HG02970 (cell line): Measurements from ENCODE around the gene XXYLT1.

Experiments used
- ATAC-seq: cut with Tn5 transposase; IDR thresholded peaks from one replicate; pipeline ENCODE4 v1.9.1; 2021; ENCODE audit warnings: mild to moderate bottlenecking, moderate library complexity, moderate number of reproducible peaks; ENCODE audit not compliant: unreplicated experiment, low FRiP score

The XXYLT1 gene

GRCh38 chr3:195251336-195252065 is 19.5 kb downstream of the XXYLT1 start:
- ATAC-seq: no peak

DNA sequence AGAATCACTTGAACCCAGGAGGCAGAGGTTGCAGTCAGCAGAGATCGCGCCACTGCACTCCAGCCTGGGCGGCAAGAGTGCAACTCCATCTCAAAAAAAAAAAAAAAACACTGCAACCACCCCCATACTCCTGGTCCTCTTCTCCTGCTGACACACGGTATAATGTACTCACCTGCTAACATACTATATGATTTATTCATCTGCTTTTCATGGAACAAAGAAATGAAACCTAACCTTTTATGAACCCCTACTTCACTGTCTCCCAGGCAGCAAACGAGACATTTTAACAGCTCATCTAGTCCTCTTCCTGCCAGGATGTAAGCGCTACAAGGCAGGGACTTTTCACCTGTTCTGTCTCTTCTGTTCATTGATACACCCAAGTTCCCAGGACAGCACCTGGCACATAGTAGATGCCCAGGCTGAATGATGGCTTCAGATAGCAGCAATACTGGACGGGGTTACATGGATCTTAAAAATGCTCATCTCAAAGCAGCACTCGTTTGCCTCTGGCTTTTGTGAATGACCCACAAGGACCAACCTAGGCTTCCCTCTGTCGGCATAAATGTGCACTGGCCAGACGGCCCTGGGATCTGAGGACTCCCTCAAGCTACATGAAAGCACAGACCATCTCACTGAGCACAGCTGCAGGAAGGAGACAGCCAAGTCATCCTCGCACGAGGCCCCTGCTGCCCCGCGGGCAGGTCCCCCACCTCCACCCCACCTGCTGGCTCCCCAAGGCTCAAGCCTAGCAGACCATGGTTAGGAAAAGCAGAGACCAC is 20.3 kb downstream of the XXYLT1 start:
- no peak for ATAC-seq

- no peak for ATAC-seq
These were observed 21.0 kb downstream of the XXYLT1 start for GRCh38 chr3:195249858-195250464.

GRCh38 chr3:195249057-195249770 is 21.7 kb downstream of the XXYLT1 start:
- ATAC-seq: no peak

- no peak for ATAC-seq
These were observed 22.7 kb downstream of the XXYLT1 start for GRCh38 chr3:195248281-195248680.

- no peak for ATAC-seq
These were observed 23.1 kb downstream of the XXYLT1 start for GRCh38 chr3:195247863-195248189.

GRCh38 chr3:195247086-195247862 is 23.7 kb downstream of the XXYLT1 start:
- no peak for ATAC-seq

DNA sequence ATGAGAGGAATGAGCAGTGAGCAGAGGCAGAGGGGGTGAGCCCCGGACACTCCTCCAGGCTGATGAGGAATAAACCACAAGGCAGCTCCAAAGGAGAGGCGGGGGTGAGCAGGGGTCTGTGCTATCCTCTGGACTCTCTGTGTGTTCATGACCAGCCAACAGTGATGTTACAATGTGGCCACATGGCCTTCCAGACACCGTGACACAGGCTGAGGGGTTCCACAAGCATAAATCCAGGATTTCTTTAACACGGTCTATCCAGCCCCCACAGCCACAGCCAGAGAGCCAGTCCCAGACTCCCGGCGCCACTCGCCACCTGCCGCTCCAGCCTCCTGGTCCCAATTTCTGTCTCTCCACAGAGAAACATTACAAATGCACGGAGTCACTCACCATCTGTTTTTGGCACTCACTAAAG is 24.4 kb downstream of the XXYLT1 start:
- ATAC-seq: no peak

DNA sequence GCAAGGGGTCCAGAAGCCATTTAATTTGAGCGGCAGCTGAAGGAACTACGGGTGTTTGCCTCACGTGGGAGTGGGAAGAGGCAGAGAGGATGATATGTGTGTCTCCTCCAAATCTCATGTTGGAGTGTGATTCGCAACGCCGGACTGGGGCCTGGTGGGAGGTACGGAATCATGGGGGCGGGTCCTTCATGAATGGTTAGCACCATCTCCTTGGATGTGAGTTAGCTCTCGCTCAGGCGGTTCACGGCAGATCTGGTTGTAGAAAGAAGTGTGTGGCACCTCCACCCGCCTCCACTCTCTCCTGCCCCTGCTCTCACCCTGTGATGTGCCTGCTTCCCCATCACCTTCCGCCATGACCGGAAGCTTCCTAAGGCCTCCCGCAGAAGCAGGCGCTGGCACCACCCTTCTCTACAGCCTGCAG is 25.4 kb downstream of the XXYLT1 start:
- no peak for ATAC-seq

DNA sequence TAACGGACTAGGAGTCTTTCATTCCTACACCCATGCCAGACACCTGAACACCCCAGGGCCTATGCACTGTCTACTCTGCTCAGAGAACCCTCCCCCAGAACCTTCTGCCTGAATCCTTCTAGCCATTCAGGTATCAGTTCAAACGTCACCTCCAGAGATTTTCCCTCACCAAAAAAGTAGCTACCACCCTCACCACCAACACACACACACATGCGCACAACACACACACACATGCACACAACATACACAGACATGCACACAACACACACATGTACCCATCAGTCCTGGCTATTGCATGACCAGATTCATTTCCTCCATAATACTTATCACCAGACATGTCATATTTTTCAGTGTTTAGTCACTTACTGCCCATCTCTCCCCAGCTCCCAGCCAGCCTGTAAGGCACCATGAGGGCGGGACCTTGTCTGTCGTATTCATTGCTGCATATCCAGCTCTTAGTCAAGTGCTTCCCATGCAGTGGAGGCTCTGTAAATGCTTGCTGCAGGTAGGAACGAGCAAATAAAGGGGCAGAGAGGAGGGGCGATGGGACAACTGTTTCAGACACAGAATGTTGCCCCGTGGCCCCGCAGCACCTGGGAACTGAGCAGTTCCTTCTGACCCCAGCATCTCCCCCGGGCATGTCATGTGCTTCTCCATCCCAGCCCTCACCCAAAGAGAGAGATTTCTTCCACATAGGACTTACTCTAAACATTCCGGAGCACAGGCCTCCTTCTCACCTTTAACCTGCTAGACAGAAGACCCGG is 29.2 kb downstream of the XXYLT1 start:
- no peak for ATAC-seq

DNA sequence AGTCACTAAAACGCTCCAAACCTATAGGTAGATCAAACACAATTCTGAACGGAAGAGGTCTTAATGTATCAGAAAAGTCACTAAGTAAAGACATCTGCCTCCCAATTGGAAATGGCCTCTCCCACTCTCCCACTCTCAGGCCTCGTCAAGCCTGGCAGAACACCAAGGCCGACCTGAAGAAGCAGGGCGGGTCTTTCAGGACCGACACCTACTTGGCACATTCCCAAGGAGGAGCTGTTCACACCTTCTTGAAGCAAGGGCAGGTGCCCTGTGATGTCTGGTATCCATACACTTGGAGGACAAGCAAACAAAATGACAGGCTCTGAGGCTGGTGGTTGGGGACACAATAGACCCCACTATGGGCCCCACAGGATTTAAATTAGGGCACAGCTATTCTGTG is 30.0 kb downstream of the XXYLT1 start:
- ATAC-seq: no peak

DNA sequence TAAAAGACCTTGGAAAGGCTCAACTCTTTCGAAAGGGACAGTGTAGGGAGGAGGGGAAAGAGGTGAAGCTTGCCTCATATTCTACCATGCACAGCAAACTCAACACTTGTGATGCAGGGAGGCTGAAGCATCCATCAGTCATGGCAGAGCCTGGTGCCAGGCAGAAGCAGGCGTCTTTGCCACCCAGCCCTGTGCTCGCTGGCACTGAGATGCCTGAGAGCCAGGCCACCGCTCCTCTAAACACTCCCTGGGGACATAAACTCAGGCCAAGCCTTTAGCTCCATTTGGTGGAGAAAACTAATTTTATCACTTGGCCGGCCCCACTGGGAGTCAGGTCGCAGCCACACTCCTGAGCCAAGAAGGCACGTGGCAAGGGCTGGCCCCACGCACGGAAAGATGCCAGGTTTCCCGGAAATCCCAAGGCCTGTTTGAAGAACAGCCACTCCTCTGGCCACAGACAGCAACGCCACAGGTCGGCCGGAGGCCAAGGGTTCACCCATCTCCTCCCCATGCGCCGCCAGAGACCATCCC is 30.7 kb downstream of the XXYLT1 start:
- no peak for ATAC-seq

GRCh38 chr3:195239121-195239520 is 31.8 kb downstream of the XXYLT1 start:
- no peak for ATAC-seq

DNA sequence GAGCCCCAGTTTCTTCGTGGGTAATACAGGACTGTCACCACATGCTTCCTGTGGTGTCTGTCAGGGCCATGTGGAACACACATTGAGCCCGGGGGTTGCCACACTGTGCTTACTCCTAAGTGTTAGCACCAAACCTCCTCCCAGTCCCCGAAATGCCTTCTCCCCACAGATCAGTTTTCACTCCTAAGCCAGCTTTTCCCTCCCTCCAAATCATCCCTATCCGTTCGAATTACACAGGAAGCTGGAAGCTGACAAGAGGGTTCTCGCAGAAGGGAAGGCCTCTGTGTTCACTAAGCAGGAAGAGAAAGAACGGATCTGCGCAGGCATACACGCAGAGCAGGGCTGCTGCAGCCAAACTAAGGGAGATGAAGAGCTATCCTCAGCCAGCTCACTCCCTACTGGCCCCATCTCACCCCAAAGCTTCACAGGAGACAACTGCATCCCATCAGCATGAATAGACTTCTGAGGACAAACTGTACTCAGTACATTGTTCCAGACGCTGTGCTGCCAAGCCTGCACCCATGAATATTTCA is 32.3 kb downstream of the XXYLT1 start:
- no peak for ATAC-seq

GRCh38 chr3:195238081-195238571 is 32.8 kb downstream of the XXYLT1 start:
- ATAC-seq: no peak

- ATAC-seq: no peak
These were observed 34.0 kb downstream of the XXYLT1 start for GRCh38 chr3:195236801-195237570.

GRCh38 chr3:195236076-195236798 is 34.7 kb downstream of the XXYLT1 start:
- no peak for ATAC-seq
